LNCaP clone FGC (cell line): ENCODE results near the gene MRPS21.

Source experiments
- DNase-seq: peaks from one replicate; pipeline ENCODE4 v3.0.0-alpha.2; 2011; ENCODE audit warnings: low read depth
- H3K4me3 ChIP-seq: 2 replicates; pipeline ENCODE4 v1.5.1; 2011; ENCODE audit warnings: mild to moderate bottlenecking, low read depth, low read length, control low read depth
- CTCF ChIP-seq: IDR thresholded peaks from 2 replicates; pipeline ENCODE4 v1.5.1; 2012; ENCODE audit warnings: mild to moderate bottlenecking; ENCODE audit not compliant: control insufficient read depth, insufficient read depth; ENCODE audit errors: extremely low read depth

The MRPS21 gene

GRCh38 chr1:150281758-150282557, 11.7 kb upstream of the MRPS21 start, which contains the start of gene CIART:
Gene CIART (plus strand): TSS chr1:150282554. CDS start chr1:150283268, 714 bp downstream.
- H3K4me3 ChIP-seq, result peak within 1 kb of the TSS; percentile 72
- DNase-seq, result peak; percentile 100
- no peak for TF ChIP-seq CTCF

GRCh38 chr1:150282558-150282958, 11.1 kb upstream of the MRPS21 start:
- peak; percentile 51 for DNase-seq
- no peak for TF ChIP-seq CTCF
- peak overlapping the region; percentile 72 for H3K4me3 ChIP-seq

GRCh38 chr1:150283260-150283659, 10.4 kb upstream of the MRPS21 start:
- no peak for DNase-seq
- TF ChIP-seq CTCF, result no peak
- H3K4me3 ChIP-seq, result peak overlapping the region; percentile 72

GRCh38 chr1:150288382-150288781, 5.3 kb upstream of the MRPS21 start:
- TF ChIP-seq CTCF, result no peak
- H3K4me3 ChIP-seq, result no peak overlapping the region
- DNase-seq, result no peak

- no peak overlapping the region for H3K4me3 ChIP-seq
- DNase-seq, result no peak
- no peak for TF ChIP-seq CTCF
These were observed 4.8 kb upstream of the MRPS21 start for GRCh38 chr1:150288822-150289221.

- TF ChIP-seq CTCF, result no peak
- DNase-seq, result no peak
- H3K4me3 ChIP-seq, result no peak overlapping the region
These were observed 1.8 kb downstream of the MRPS21 start for GRCh38 chr1:150295476-150295875.

GRCh38 chr1:150299716-150300115, 6.1 kb downstream of the MRPS21 start:
- H3K4me3 ChIP-seq, result no peak overlapping the region
- no peak for DNase-seq
- no peak for TF ChIP-seq CTCF
